Activated naive CD4-positive, alpha-beta T cell treated with anti-CD3 and anti-CD28 coated beads, Interleukin-2, amount 50 U/mL, for 24 hours (primary cell): ENCODE measurements around the gene ADPRH.

Source experiments
- H3K27ac Mint-ChIP-seq: one replicate; pipeline ENCODE4 v1.8.0; 2021; ENCODE audit warnings: mild to moderate bottlenecking, mixed read lengths
- H3K27me3 Mint-ChIP-seq: one replicate; pipeline ENCODE4 v1.8.0; 2021; ENCODE audit warnings: mixed read lengths
- H3K36me3 Mint-ChIP-seq: one replicate; pipeline ENCODE4 v1.8.0; 2021; ENCODE audit warnings: mixed read lengths
- H3K4me1 Mint-ChIP-seq: one replicate; pipeline ENCODE4 v1.8.0; 2021; ENCODE audit warnings: mixed read lengths
- H3K4me3 Mint-ChIP-seq: one replicate; pipeline ENCODE4 v1.8.0; 2021; ENCODE audit warnings: mild to moderate bottlenecking, mixed read lengths
- H3K9me3 Mint-ChIP-seq: one replicate; pipeline ENCODE4 v1.8.0; 2021; ENCODE audit warnings: mixed read lengths

The ADPRH gene

GRCh38 chr3:119599558-119600174, 20.4 kb downstream of the ADPRH start:
- no peaks in the 10 kb centered on the region for H3K9me3 Mint-ChIP-seq
- no peaks in the 10 kb centered on the region for H3K36me3 Mint-ChIP-seq
- no peak overlapping the region for H3K4me3 Mint-ChIP-seq
- H3K27ac Mint-ChIP-seq: no peak overlapping the region
- H3K27me3 Mint-ChIP-seq: no peaks in the 10 kb centered on the region
- H3K4me1 Mint-ChIP-seq: peaks cover 3% of the 10 kb centered on the region

GRCh38 chr3:119600732-119601131, 21.4 kb downstream of the ADPRH start:
- H3K4me1 Mint-ChIP-seq: peaks cover 3% of the 10 kb centered on the region
- H3K9me3 Mint-ChIP-seq: no peaks in the 10 kb centered on the region
- H3K36me3 Mint-ChIP-seq: no peaks in the 10 kb centered on the region
- H3K4me3 Mint-ChIP-seq: no peak overlapping the region
- no peaks in the 10 kb centered on the region for H3K27me3 Mint-ChIP-seq
- H3K27ac Mint-ChIP-seq: no peak overlapping the region

- H3K36me3 Mint-ChIP-seq: no peaks in the 10 kb centered on the region
- no peaks in the 10 kb centered on the region for H3K9me3 Mint-ChIP-seq
- no peak overlapping the region for H3K27ac Mint-ChIP-seq
Measured at GRCh38 chr3:119601154-119601553, 21.9 kb downstream of the ADPRH start.

GRCh38 chr3:119602676-119603075, 23.4 kb downstream of the ADPRH start:
- Mint-ChIP-seq H3K4me1 (no peaks in the 10 kb centered on the region), H3K27me3 (no peaks in the 10 kb centered on the region), H3K9me3 (no peaks in the 10 kb centered on the region), H3K27ac (no peak overlapping the region), H3K36me3 (no peaks in the 10 kb centered on the region), H3K4me3 (no peak overlapping the region)

More at GRCh38 chr3:119601154-119601553, 21.9 kb downstream of the ADPRH start:
- Mint-ChIP-seq H3K4me3 (no peak overlapping the region), H3K4me1 (peaks cover 3% of the 10 kb centered on the region), H3K27me3 (no peaks in the 10 kb centered on the region)

- Mint-ChIP-seq H3K4me3 (no peak overlapping the region), H3K27ac (no peak overlapping the region), H3K36me3 (no peaks in the 10 kb centered on the region), H3K4me1 (no peaks in the 10 kb centered on the region), H3K27me3 (peaks cover 7% of the 10 kb centered on the region), H3K9me3 (no peaks in the 10 kb centered on the region)
Measured at GRCh38 chr3:119604878-119605277, 25.6 kb downstream of the ADPRH start.

- H3K4me1 Mint-ChIP-seq: no peaks in the 10 kb centered on the region
- H3K27me3 Mint-ChIP-seq: peaks cover 14% of the 10 kb centered on the region
- no peak overlapping the region for H3K4me3 Mint-ChIP-seq
- H3K27ac Mint-ChIP-seq: no peak overlapping the region
- no peaks in the 10 kb centered on the region for H3K9me3 Mint-ChIP-seq
- H3K36me3 Mint-ChIP-seq: no peaks in the 10 kb centered on the region
Measured at GRCh38 chr3:119608405-119609000, 29.2 kb downstream of the ADPRH start.

- Mint-ChIP-seq H3K27ac (no peak overlapping the region), H3K36me3 (no peaks in the 10 kb centered on the region), H3K4me1 (no peaks in the 10 kb centered on the region), H3K9me3 (no peaks in the 10 kb centered on the region), H3K4me3 (no peak overlapping the region), H3K27me3 (peaks cover 14% of the 10 kb centered on the region)
Measured at GRCh38 chr3:119609301-119609700, 30.0 kb downstream of the ADPRH start.

- Mint-ChIP-seq H3K4me3 (no peak overlapping the region), H3K27me3 (peaks cover 14% of the 10 kb centered on the region), H3K27ac (no peak overlapping the region), H3K36me3 (no peaks in the 10 kb centered on the region), H3K4me1 (no peaks in the 10 kb centered on the region), H3K9me3 (no peaks in the 10 kb centered on the region)
Measured at GRCh38 chr3:119611664-119612063, 32.4 kb downstream of the ADPRH start.

GRCh38 chr3:119613201-119613600, 33.9 kb downstream of the ADPRH start:
- Mint-ChIP-seq H3K27me3 (peaks cover 14% of the 10 kb centered on the region), H3K4me1 (no peaks in the 10 kb centered on the region), H3K9me3 (no peaks in the 10 kb centered on the region), H3K36me3 (no peaks in the 10 kb centered on the region), H3K27ac (no peak overlapping the region), H3K4me3 (no peak overlapping the region)

GRCh38 chr3:119613872-119614271, 34.6 kb downstream of the ADPRH start:
- Mint-ChIP-seq H3K27ac (no peak overlapping the region), H3K9me3 (no peaks in the 10 kb centered on the region), H3K27me3 (peaks cover 11% of the 10 kb centered on the region), H3K36me3 (no peaks in the 10 kb centered on the region), H3K4me3 (no peak overlapping the region), H3K4me1 (no peaks in the 10 kb centered on the region)

GRCh38 chr3:119616056-119616455, 36.8 kb downstream of the ADPRH start:
- Mint-ChIP-seq H3K4me1 (no peaks in the 10 kb centered on the region), H3K36me3 (no peaks in the 10 kb centered on the region), H3K4me3 (no peak overlapping the region), H3K27ac (no peak overlapping the region), H3K9me3 (no peaks in the 10 kb centered on the region), H3K27me3 (peaks cover 7% of the 10 kb centered on the region)

GRCh38 chr3:119619094-119619493, 39.8 kb downstream of the ADPRH start:
- no peak overlapping the region for H3K4me3 Mint-ChIP-seq

GRCh38 chr3:119620899-119621298, 41.6 kb downstream of the ADPRH start:
- no peaks in the 10 kb centered on the region for H3K9me3 Mint-ChIP-seq
- no peak overlapping the region for H3K27ac Mint-ChIP-seq
- peaks cover 3% of the 10 kb centered on the region for H3K27me3 Mint-ChIP-seq
- no peaks in the 10 kb centered on the region for H3K36me3 Mint-ChIP-seq
- no peaks in the 10 kb centered on the region for H3K4me1 Mint-ChIP-seq
- no peak overlapping the region for H3K4me3 Mint-ChIP-seq

More at GRCh38 chr3:119619094-119619493, 39.8 kb downstream of the ADPRH start:
- no peaks in the 10 kb centered on the region for H3K27me3 Mint-ChIP-seq
- no peaks in the 10 kb centered on the region for H3K9me3 Mint-ChIP-seq
- no peaks in the 10 kb centered on the region for H3K36me3 Mint-ChIP-seq
- no peaks in the 10 kb centered on the region for H3K4me1 Mint-ChIP-seq
- no peak overlapping the region for H3K27ac Mint-ChIP-seq

GRCh38 chr3:119624002-119624720, 44.9 kb downstream of the ADPRH start:
- no peak overlapping the region for H3K4me3 Mint-ChIP-seq
- peaks cover 5% of the 10 kb centered on the region for H3K27me3 Mint-ChIP-seq
- no peaks in the 10 kb centered on the region for H3K36me3 Mint-ChIP-seq
- no peaks in the 10 kb centered on the region for H3K9me3 Mint-ChIP-seq
- peaks cover 6% of the 10 kb centered on the region for H3K4me1 Mint-ChIP-seq
- H3K27ac Mint-ChIP-seq: no peak overlapping the region

GRCh38 chr3:119625451-119626153, 46.3 kb downstream of the ADPRH start:
- no peak overlapping the region for H3K4me3 Mint-ChIP-seq
- no peaks in the 10 kb centered on the region for H3K36me3 Mint-ChIP-seq
- H3K9me3 Mint-ChIP-seq: no peaks in the 10 kb centered on the region
- H3K27me3 Mint-ChIP-seq: peaks cover 6% of the 10 kb centered on the region
- H3K27ac Mint-ChIP-seq: no peak overlapping the region
- peaks cover 6% of the 10 kb centered on the region for H3K4me1 Mint-ChIP-seq

- Mint-ChIP-seq H3K4me1 (peaks cover 6% of the 10 kb centered on the region), H3K27ac (no peak overlapping the region), H3K4me3 (no peak overlapping the region), H3K9me3 (no peaks in the 10 kb centered on the region), H3K36me3 (no peaks in the 10 kb centered on the region), H3K27me3 (peaks cover 6% of the 10 kb centered on the region)
Measured at GRCh38 chr3:119626196-119626595, 46.9 kb downstream of the ADPRH start.
